ENCODE data around the gene HNRNPU. TPM values are rescaled to one million over a fixed set of nuclear protein-coding genes. Genes with fewer than 3 reads are reported as not detected.
A peak's percentile ranks its signal among the peaks of the same experiment; 100 is the strongest.

The HNRNPU gene
- total RNA-seq, 1 donor from 2014 or later: 167 TPM

- no peak for DNase-seq
- no peak overlapping the region for H3K27ac ChIP-seq (replicated peaks)
- intact Hi-C loops (cut with micrococcal nuclease): no loop called here
- peaks cover 92% of the 10 kb centered on the region for H3K36me3 ChIP-seq
- no peaks in the 10 kb centered on the region for H3K27me3 ChIP-seq (ENCODE audit: low read depth)
- H3K9me3 ChIP-seq (replicated peaks): no peaks in the 10 kb centered on the region
- no peak for TF ChIP-seq CTCF (IDR thresholded peaks at IDR 0.05; ENCODE audit: borderline replicate concordance)
- no peak overlapping the region for H3K4me3 ChIP-seq
- peaks cover 71% of the 10 kb centered on the region for H3K4me1 ChIP-seq
These were observed 13.4 kb downstream of the HNRNPU start for GRCh38 chr1:244850896-244851295.

- Histone ChIP-seq H3K9me3 (replicated peaks) (no peaks in the 10 kb centered on the region), H3K4me3 (no peak overlapping the region), H3K4me1 (peaks cover 65% of the 10 kb centered on the region), H3K27me3 (ENCODE audit: low read depth) (no peaks in the 10 kb centered on the region), H3K27ac (replicated peaks) (peak overlapping the region; percentile 25), H3K36me3 (peaks cover 92% of the 10 kb centered on the region)
- intact Hi-C loops (cut with micrococcal nuclease): no loop called here
- no peak for TF ChIP-seq CTCF (IDR thresholded peaks at IDR 0.05; ENCODE audit: borderline replicate concordance)
- no peak for DNase-seq
These were observed 14.1 kb downstream of the HNRNPU start for GRCh38 chr1:244850099-244850852.

- DNase-seq: no peak
- no peak for TF ChIP-seq CTCF (IDR thresholded peaks at IDR 0.05; ENCODE audit: borderline replicate concordance)
- peaks cover 92% of the 10 kb centered on the region for H3K36me3 ChIP-seq
- H3K4me1 ChIP-seq: peaks cover 56% of the 10 kb centered on the region
- no peak overlapping the region for H3K4me3 ChIP-seq
- H3K27me3 ChIP-seq (ENCODE audit: low read depth): no peaks in the 10 kb centered on the region
- H3K9me3 ChIP-seq (replicated peaks): no peaks in the 10 kb centered on the region
- intact Hi-C loops (cut with micrococcal nuclease): no loop called here
- H3K27ac ChIP-seq (replicated peaks): peak overlapping the region; percentile 25
These were observed 15.0 kb downstream of the HNRNPU start for GRCh38 chr1:244849189-244849866.

GRCh38 chr1:244846653-244847052 is 17.7 kb downstream of the HNRNPU start:
- Histone ChIP-seq H3K36me3 (peaks cover 92% of the 10 kb centered on the region), H3K4me1 (peaks cover 52% of the 10 kb centered on the region), H3K9me3 (replicated peaks) (no peaks in the 10 kb centered on the region), H3K27ac (replicated peaks) (no peak overlapping the region), H3K4me3 (no peak overlapping the region), H3K27me3 (ENCODE audit: low read depth) (no peaks in the 10 kb centered on the region)
- no peak for TF ChIP-seq CTCF (IDR thresholded peaks at IDR 0.05; ENCODE audit: borderline replicate concordance)
- DNase-seq: no peak
- intact Hi-C loops (cut with micrococcal nuclease): no loop called here

GRCh38 chr1:244844155-244845121 is 19.9 kb downstream of the HNRNPU start:
- DNase-seq: no peak
- H3K4me3 ChIP-seq: no peak overlapping the region
- H3K27me3 ChIP-seq (ENCODE audit: low read depth): no peaks in the 10 kb centered on the region
- no peak for TF ChIP-seq CTCF (IDR thresholded peaks at IDR 0.05; ENCODE audit: borderline replicate concordance)
- H3K36me3 ChIP-seq: peaks cover 94% of the 10 kb centered on the region
- peaks cover 52% of the 10 kb centered on the region for H3K4me1 ChIP-seq
- no peak overlapping the region for H3K27ac ChIP-seq (replicated peaks)
- H3K9me3 ChIP-seq (replicated peaks): no peaks in the 10 kb centered on the region
- intact Hi-C loops (cut with micrococcal nuclease): no loop called here

Data from left ventricle myocardium inferior (tissue), 1 donor.